MM.1S (cell line): Measurements from ENCODE around the gene KCNJ1.

Source experiments
- DNase-seq: peaks from one replicate; pipeline ENCODE4 v3.0.0-alpha.2; 2015
- H2AFZ ChIP-seq: fragments of 300-600 bp; sonication (generic); 2 replicates; pipeline ENCODE4 v1.6.0; 2016; ENCODE audit warnings: antibody characterized with exemption, low read length
- H3F3A ChIP-seq: fragments of 300-600 bp; sonication (generic); 2 replicates; pipeline ENCODE4 v1.6.1; 2016; ENCODE audit warnings: mild to moderate bottlenecking, antibody characterized with exemption, low read length, moderate library complexity, mixed read lengths; ENCODE audit not compliant: insufficient read depth
- H3K27ac ChIP-seq: fragments of 300-600 bp; sonication (generic); 2 replicates; pipeline ENCODE4 v1.5.1; 2016; ENCODE audit warnings: mild to moderate bottlenecking, low read length
- H3K27me3 ChIP-seq: fragments of 300-600 bp; sonication (generic); replicated peaks from 2 replicates; pipeline ENCODE4 v1.6.0; 2016; ENCODE audit warnings: low read length; ENCODE audit not compliant: insufficient read depth
- H3K36me3 ChIP-seq: fragments of 300-600 bp; sonication (generic); replicated peaks from 2 replicates; pipeline ENCODE4 v1.6.1; 2016; ENCODE audit warnings: mild to moderate bottlenecking, low read length, mixed read lengths; ENCODE audit not compliant: insufficient read depth
- H3K4me1 ChIP-seq: fragments of 300-600 bp; sonication (generic); 2 replicates; pipeline ENCODE4 v1.6.1; 2016; ENCODE audit warnings: low read length, mixed read lengths
- H3K4me2 ChIP-seq: fragments of 300-600 bp; sonication (generic); 2 replicates; pipeline ENCODE4 v1.6.0; 2016; ENCODE audit warnings: low read depth, low read length
- H3K4me3 ChIP-seq: fragments of 300-600 bp; sonication (generic); 2 replicates; pipeline ENCODE4 v1.5.1; 2016; ENCODE audit warnings: low read length, mixed read lengths
- H3K79me2 ChIP-seq: fragments of 300-600 bp; sonication (generic); 2 replicates; pipeline ENCODE4 v1.6.1; 2016; ENCODE audit warnings: mixed run types, low read length, mixed read lengths
- H3K9ac ChIP-seq: fragments of 300-600 bp; sonication (generic); 2 replicates; pipeline ENCODE4 v1.6.1; 2016; ENCODE audit warnings: low read length, mixed read lengths
- H3K9me2 ChIP-seq: fragments of 300-600 bp; sonication (generic); replicated peaks from 2 replicates; pipeline ENCODE4 v1.6.1; 2016; ENCODE audit warnings: mild to moderate bottlenecking, low read length, mixed read lengths; ENCODE audit not compliant: insufficient read depth
- H3K9me3 ChIP-seq: fragments of 300-600 bp; sonication (generic); replicated peaks from 2 replicates; pipeline ENCODE4 v1.6.1; 2016; ENCODE audit warnings: mild to moderate bottlenecking, low read length, mixed read lengths; ENCODE audit not compliant: insufficient read depth
- H4K20me1 ChIP-seq: fragments of 300-600 bp; sonication (generic); 2 replicates; pipeline ENCODE4 v1.6.1; 2016; ENCODE audit warnings: mild to moderate bottlenecking, low read length, moderate library complexity, mixed read lengths; ENCODE audit not compliant: insufficient read depth
- CTCF ChIP-seq: fragments of 300-600 bp; sonication (generic); IDR thresholded peaks from 2 replicates; pipeline ENCODE4 v1.5.1; 2016; ENCODE audit warnings: antibody characterized with exemption, low read length, mixed read lengths
- EZH2 ChIP-seq: fragments of 300-600 bp; sonication (generic); optimal IDR thresholded peaks from 2 replicates; pipeline ENCODE3; 2017; ENCODE audit warnings: low read depth, mild to moderate bottlenecking, antibody characterized with exemption, low read length, mixed read lengths
- EZH2phosphoT487 ChIP-seq: fragments of 300-600 bp; sonication (generic); IDR thresholded peaks from 2 replicates; pipeline ENCODE4 v1.6.1; 2018; ENCODE audit warnings: antibody characterized with exemption, low read length

Gene KCNJ1

DNA sequence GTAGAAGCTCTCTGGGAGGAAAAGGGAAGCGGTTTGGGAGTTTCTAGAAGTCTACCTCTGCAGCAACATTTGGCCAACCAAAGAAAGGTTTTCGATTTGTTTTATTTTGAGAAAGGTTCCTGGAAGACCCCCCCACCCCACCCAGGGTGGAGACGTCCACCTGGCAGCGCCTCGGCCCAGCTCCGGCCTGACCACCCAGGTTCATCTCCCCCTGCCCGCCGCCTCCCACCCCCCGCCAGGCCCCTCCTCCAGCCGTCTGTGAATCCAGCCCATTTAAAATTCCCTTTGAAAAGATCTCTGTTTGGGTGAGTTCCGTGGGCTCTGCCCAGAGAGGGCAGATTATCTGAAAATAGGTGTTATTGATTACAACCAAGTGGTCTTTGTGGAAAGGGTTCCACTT, 43.3 kb downstream of the KCNJ1 start:
- DNase-seq = no peak
- H3K9me2 ChIP-seq = no peaks in the 10 kb centered on the region
- no peaks in the 10 kb centered on the region for H3K4me1 ChIP-seq
- no peak overlapping the region for H3K4me3 ChIP-seq
- no peaks in the 10 kb centered on the region for H3K79me2 ChIP-seq
- 0 out of 2 replicates have a peak, but pooled peaks cover 4% of the 10 kb centered on the region for H3F3A ChIP-seq
- H2AFZ ChIP-seq = no peak overlapping the region
- no peak overlapping the region for H3K4me2 ChIP-seq
- H3K9me3 ChIP-seq = no peaks in the 10 kb centered on the region
- no peak overlapping the region for H3K9ac ChIP-seq
- TF ChIP-seq EZH2 (no peak), CTCF (no peak), EZH2phosphoT487 (no peak)
- H3K36me3 ChIP-seq = no peaks in the 10 kb centered on the region
- no peaks in the 10 kb centered on the region for H4K20me1 ChIP-seq
- no peaks in the 10 kb centered on the region for H3K27me3 ChIP-seq
- no peak overlapping the region for H3K27ac ChIP-seq

GRCh38 chr11:128822130-128822529, 45.0 kb downstream of the KCNJ1 start:
- Histone ChIP-seq H3F3A (no peaks in the 10 kb centered on the region), H3K36me3 (no peaks in the 10 kb centered on the region)
- TF ChIP-seq CTCF (no peak), EZH2phosphoT487 (no peak), EZH2 (no peak)

GRCh38 chr11:128821556-128821955, 45.5 kb downstream of the KCNJ1 start:
- H3K9ac ChIP-seq = no peak overlapping the region
- no peaks in the 10 kb centered on the region for H3F3A ChIP-seq
- no peaks in the 10 kb centered on the region for H3K9me2 ChIP-seq
- H2AFZ ChIP-seq = no peak overlapping the region
- DNase-seq = no peak
- no peak overlapping the region for H3K27ac ChIP-seq
- TF ChIP-seq EZH2 = no peak
- TF ChIP-seq EZH2phosphoT487 = no peak
- TF ChIP-seq CTCF = no peak
- no peak overlapping the region for H3K4me2 ChIP-seq
- no peaks in the 10 kb centered on the region for H3K27me3 ChIP-seq
- H4K20me1 ChIP-seq = no peaks in the 10 kb centered on the region
- H3K4me1 ChIP-seq = no peaks in the 10 kb centered on the region
- H3K36me3 ChIP-seq = no peaks in the 10 kb centered on the region
- H3K4me3 ChIP-seq = no peak overlapping the region
- no peaks in the 10 kb centered on the region for H3K9me3 ChIP-seq
- no peaks in the 10 kb centered on the region for H3K79me2 ChIP-seq

More at GRCh38 chr11:128822130-128822529, 45.0 kb downstream of the KCNJ1 start:
- Histone ChIP-seq H3K9me3 (no peaks in the 10 kb centered on the region), H3K4me3 (no peak overlapping the region), H3K9ac (no peak overlapping the region), H3K4me2 (no peak overlapping the region), H3K4me1 (no peaks in the 10 kb centered on the region), H3K9me2 (no peaks in the 10 kb centered on the region), H3K79me2 (no peaks in the 10 kb centered on the region), H2AFZ (no peak overlapping the region), H4K20me1 (no peaks in the 10 kb centered on the region), H3K27me3 (no peaks in the 10 kb centered on the region), H3K27ac (no peak overlapping the region)
- no peak for DNase-seq
